Hematopoietic multipotent progenitor cell treated with erythropoietin and hydrocortisone succinate and interleukin-3 and kit ligand, for 6 days (in vitro differentiated cells): Measurements from ENCODE around the gene TBRG1.

ENCODE experiments used
- DNase-seq: peaks from one replicate; pipeline ENCODE4 v3.0.0-alpha.2; 2015

TBRG1 gene

DNA sequence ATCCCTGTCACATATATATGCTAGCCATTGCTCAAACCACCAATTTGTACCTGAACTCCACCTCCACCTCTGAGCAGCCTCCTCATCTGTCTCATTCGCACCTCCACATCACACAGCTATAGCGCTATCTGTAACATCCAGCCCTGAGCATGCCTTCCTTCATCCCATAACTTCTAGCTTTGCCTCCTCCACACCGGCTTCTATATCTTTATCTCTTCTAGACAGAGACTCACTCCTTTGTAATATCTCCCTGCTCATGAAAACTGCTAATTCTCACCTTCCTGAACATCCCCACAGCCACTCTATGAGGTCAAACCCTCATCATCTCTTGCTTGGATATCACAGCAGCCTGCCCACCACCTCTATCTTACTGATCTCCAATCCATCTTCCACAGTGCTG, 44.9 kb downstream of the TBRG1 start:
- DNase-seq = no peak

DNA sequence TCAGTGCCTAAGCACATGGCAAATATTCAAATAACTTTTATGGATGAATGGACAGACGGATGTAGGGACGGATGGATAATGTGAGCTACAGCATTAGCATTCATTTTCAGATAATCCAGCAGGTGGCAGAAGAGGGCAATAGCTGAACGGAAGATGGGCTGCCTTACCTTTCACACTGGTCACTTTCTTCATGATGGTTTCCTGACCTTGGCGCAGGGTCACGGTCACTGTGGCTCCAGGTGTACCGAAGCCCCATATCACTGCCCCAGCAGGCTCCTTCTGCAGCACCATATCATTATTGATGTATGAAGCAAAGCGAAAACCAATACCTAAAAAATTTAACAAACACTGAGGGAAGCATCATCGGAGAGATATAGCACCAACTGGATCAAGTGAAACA, 46.5 kb downstream of the TBRG1 start:
- peak; percentile 75 for DNase-seq

DNA sequence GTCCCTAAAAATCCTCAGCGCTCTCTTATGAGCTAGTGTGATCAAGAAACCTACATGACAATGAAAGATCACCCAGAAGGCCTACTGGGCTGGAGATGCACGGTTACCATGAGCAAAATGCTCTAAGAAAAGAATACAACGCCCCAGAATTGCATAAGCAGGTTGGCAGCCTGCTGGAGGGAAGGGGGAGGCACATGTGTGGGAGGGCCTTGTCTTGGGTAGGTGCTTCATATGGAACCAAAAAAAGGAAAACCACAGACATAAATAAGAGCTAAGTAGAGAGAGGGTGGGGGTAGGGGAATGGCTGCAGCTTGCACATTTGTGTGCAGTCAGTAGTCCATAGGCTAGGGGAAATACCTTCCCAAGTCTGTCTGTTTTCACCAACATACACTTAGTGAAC, 48.1 kb downstream of the TBRG1 start:
- peak; percentile 85 for DNase-seq

DNA sequence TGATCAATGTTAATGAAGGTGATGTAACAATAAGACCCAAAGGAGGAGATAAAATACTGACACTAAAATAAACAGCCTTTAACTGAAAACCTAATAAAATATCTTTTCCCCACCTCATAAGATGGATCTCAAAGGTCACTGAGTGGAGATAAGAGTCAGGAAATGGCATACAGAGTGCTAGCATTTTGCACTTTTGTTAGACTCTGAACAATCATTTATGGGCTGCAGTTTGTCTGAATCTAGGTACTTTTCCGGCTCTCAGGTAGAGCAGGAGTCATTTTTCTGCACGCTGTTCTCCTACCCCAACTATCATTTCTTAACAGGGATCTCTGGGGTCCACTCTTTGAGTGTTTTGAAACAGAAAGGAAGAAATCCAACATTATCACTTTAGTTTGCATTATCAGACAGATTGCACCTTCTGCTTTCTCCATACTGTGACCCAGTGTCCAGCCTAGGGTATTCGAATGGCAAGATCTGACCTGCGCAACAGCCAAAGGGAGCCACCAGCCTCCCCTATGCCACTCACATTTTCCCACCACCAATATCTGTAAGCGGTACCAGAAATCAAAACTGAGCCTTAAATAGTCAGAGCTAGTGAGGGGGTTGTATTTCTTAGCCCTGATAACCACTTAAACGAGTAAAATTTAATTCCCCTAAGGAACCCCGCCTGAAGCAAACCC, 50.0 kb downstream of the TBRG1 start:
- DNase-seq = peak; percentile 28

DNA sequence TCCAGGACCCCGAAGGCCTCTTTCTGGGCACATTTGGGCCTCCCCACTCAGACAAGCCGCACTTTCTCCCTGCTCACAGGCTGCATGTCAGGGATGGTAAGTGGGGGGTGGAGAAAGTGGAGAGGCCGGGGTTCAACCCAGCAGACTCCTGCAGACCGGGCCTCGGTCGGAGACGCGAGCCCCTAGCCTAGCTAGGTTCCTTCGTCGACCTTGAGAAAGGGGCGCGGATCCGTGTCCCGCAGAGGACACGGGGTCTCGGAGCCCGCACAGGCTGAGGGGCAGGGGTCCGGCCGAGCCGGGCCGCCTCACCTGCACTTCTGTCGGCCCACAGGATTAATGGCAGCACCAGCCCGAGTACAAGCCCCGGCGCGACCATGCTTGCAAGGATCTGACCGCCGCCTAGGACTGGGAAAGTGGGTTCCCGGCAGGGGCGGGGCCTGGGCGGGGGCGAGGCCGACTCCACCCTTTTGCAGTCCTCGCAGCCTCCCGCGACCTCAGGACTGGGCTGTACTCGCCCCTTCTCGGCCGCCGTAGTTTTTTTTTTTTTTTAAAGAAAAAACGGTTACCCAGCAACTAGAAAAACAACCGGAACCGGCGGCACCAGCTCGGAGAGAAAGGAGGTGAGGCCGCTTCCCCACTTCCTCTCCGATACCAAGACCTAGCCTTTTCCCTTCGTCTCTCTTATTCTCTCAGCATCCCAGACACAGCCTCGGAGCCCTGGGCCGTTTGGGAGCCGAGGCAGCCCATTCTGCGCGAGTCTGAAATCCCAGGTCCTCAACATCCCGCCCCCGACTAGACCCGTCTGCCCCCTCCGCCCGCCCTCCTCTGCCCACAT, 50.9 kb downstream of the TBRG1 start, which contains the start of the genes SIAE and SPA17:
TSS of gene SIAE (minus strand) at position 407 of the 835 bp plus-strand sequence. CDS start at position 376, 31 bp downstream.
TSS of gene SPA17 (plus strand) at position 572 of the 835 bp plus-strand sequence. CDS start 1,361 bp downstream, outside the sequence.
- DNase-seq = peak; percentile 95

DNA sequence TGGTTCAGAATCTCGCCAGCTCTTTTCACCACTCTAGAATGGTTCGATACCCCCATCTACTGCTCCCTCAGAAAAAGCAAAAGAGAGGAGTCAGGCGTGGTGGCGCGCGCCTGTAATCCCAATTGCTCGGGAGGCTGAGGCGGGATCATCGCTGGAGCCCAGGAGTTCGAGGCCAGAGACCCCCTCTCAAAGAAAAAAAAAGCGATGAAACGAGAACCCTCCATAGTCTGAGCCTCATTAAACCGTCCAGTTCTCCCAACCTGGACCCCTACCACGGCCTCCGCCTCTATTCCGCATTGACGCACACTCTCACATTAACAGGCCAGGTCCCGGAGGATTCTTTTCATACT, 51.5 kb downstream of the TBRG1 start:
- no peak for DNase-seq

DNA sequence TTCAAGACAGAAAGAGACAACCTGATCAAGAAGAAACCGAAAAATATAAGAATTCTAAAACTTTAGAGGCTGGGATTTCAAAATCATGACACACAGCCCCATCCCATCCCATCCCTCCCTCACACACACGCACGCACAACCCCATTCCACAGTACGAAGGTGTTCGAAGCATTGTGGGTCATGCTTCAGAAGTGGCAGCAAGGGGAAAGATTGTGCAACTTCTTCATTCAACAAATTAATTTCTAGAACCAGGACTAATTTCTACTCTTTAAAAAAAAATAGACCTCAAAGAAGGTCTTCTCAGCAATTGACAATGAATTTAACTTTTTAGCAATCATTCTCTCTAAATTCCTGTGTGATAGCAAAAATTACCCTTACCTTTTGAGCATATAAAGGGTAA, 51.9 kb downstream of the TBRG1 start:
- no peak for DNase-seq

DNA sequence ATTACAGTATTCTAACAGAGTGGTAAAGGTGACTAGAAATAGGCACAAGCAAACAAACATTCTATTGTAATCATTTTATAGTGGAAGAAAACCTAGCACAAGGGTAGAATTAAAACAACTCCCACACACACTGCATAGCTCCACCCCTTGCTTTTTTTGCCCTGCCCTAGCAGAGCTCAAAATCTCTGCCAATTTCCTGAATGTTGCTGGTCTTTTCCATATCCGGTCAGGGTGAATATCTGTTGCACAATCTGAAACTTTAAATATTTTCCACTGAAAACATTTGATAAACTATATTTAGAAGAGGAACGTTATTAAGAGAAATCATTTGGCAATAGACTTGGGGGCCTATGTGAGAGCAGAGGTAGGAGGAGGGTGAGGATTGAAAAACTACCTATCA, 53.7 kb downstream of the TBRG1 start:
- no peak for DNase-seq

DNA sequence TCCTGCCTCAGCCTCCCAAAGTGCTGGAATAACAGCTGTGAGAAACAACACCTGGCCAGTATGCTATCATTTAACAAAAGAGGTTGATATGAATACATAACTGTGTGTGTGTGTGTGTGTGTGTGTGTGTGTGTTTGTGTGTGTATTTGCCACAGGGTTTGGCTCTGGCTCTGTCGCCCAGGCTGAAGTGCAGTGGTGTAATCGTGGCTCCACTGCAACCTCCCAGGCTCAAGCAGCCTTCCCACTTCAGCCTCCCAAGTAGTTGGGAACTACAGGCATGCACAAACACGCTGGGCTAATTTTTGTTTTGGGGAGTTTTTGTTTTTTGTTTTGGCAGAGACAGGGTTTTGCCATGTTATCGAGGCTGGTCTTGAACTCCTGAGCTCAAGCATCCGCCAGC, 55.8 kb downstream of the TBRG1 start:
- no peak for DNase-seq

DNA sequence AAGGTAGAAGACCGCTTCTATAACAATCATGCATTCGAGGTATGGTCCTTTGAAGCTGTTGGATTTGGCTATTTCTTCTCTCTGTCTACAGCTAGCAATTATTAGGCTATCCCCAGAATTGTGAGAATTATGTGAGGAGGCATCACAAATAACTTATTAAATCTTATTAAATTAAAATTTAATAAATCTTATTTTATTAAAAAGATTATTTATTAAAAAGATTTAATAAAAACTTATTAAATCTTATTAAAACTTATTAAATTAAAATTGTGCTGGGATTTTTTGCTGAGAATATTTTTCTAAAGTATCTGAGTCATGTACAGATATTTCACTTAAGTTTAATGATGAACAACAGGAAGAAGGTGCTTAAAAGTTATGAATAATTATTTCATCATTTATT, 58.8 kb downstream of the TBRG1 start:
- no peak for DNase-seq

DNA sequence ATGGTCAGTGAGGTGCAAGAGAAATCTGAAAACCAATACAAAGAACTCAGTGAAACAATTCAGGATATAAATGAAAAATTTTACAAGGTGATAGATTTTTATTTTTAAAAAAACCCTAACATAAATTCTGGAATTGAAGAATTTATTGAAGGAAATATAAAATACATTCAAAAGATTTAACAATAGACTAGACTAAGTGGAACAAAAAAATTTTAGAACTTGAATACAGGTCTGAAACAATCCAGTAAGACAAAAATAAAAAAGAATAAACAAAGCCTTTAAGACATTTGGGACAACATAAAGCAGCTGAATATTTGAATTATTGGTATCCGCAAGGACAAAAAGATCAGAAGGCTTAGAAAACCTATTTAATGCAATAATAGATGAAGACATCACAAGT, 59.8 kb downstream of the TBRG1 start:
- no peak for DNase-seq
